ENCODE measurements around the gene SNX8. TPM values are rescaled to one million over a fixed set of nuclear protein-coding genes. Genes with fewer than 3 reads are reported as not detected.

The SNX8 gene
- polyA plus RNA-seq, 1 donor from 2014 or later: 5.7 TPM

DNA sequence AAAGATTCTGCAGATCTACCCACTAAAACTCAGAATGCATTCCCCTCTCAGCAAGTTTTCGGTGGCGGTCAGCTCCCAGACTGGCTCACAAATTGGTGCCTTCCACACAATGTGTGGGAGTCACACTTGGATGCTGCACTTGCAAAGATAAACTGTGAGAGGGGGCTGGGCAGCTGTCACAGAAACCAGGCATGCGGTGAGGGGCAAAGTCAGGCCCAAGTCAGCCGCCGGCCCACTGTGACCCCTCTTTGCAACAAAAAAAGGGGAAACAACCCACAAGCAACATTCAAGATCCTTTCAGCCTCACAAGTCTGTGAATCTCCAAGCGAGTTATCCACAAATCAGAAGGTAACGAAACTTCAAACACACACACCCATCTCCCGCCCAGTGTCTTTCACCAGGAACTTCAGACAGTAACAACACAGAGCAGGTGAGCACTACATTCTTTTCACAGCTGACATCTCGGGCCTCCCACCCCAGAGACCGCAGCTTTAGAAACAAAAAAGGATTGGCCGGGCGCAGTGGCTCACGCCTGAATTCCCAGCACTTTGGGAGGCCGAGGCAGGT is 32.0 kb downstream of the SNX8 start:
- Histone ChIP-seq H3K4me3 (ENCODE audit: low read length) (no peak overlapping the region), H3K4me2 (ENCODE audit: low read length) (no peak overlapping the region), H3K79me2 (replicated peaks; ENCODE audit: insufficient read depth, low read length) (no peaks in the 10 kb centered on the region), H3K9me2 (ENCODE audit: insufficient read depth, low read length) (no peaks in the 10 kb centered on the region), H2AFZ (ENCODE audit: low read depth, low read length) (no peak overlapping the region), H4K20me1 (ENCODE audit: insufficient read depth) (no peaks in the 10 kb centered on the region), H3F3A (ENCODE audit: insufficient read depth, low read length, poor library complexity, severe bottlenecking) (no peaks in the 10 kb centered on the region), H3K27ac (ENCODE audit: low read length) (no peak overlapping the region), H3K9me3 (ENCODE audit: low read length) (no peaks in the 10 kb centered on the region), H3K9ac (ENCODE audit: low read length) (no peak overlapping the region), H3K36me3 (ENCODE audit: insufficient read depth, low read length) (no peaks in the 10 kb centered on the region), H3K27me3 (ENCODE audit: insufficient read depth, low read depth, low read length) (no peaks in the 10 kb centered on the region)
- TF ChIP-seq EP300 (conservative IDR thresholded peaks at IDR 0.05; ENCODE audit: poor library complexity, severe bottlenecking): no peak
- TF ChIP-seq, protein P1, sequence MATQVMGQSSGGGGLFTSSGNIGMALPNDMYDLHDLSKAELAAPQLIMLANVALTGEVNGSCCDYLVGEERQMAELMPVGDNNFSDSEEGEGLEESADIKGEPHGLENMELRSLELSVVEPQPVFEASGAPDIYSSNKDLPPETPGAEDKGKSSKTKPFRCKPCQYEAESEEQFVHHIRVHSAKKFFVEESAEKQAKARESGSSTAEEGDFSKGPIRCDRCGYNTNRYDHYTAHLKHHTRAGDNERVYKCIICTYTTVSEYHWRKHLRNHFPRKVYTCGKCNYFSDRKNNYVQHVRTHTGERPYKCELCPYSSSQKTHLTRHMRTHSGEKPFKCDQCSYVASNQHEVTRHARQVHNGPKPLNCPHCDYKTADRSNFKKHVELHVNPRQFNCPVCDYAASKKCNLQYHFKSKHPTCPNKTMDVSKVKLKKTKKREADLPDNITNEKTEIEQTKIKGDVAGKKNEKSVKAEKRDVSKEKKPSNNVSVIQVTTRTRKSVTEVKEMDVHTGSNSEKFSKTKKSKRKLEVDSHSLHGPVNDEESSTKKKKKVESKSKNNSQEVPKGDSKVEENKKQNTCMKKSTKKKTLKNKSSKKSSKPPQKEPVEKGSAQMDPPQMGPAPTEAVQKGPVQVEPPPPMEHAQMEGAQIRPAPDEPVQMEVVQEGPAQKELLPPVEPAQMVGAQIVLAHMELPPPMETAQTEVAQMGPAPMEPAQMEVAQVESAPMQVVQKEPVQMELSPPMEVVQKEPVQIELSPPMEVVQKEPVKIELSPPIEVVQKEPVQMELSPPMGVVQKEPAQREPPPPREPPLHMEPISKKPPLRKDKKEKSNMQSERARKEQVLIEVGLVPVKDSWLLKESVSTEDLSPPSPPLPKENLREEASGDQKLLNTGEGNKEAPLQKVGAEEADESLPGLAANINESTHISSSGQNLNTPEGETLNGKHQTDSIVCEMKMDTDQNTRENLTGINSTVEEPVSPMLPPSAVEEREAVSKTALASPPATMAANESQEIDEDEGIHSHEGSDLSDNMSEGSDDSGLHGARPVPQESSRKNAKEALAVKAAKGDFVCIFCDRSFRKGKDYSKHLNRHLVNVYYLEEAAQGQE (IDR thresholded peaks at IDR 0.05; ENCODE audit: borderline replicate concordance): no peak
- TF ChIP-seq, protein P2, sequence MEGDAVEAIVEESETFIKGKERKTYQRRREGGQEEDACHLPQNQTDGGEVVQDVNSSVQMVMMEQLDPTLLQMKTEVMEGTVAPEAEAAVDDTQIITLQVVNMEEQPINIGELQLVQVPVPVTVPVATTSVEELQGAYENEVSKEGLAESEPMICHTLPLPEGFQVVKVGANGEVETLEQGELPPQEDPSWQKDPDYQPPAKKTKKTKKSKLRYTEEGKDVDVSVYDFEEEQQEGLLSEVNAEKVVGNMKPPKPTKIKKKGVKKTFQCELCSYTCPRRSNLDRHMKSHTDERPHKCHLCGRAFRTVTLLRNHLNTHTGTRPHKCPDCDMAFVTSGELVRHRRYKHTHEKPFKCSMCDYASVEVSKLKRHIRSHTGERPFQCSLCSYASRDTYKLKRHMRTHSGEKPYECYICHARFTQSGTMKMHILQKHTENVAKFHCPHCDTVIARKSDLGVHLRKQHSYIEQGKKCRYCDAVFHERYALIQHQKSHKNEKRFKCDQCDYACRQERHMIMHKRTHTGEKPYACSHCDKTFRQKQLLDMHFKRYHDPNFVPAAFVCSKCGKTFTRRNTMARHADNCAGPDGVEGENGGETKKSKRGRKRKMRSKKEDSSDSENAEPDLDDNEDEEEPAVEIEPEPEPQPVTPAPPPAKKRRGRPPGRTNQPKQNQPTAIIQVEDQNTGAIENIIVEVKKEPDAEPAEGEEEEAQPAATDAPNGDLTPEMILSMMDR (IDR thresholded peaks at IDR 0.05; ENCODE audit: poor library complexity, severe bottlenecking): no peak
- no peak for TF ChIP-seq RAD21 (conservative IDR thresholded peaks at IDR 0.05)
- no peak for TF ChIP-seq EZH2 (IDR thresholded peaks at IDR 0.05; ENCODE audit: borderline replicate concordance, insufficient read depth, low read length, poor library complexity, severe bottlenecking)
- no peak for TF ChIP-seq SMC3 (conservative IDR thresholded peaks at IDR 0.05; ENCODE audit: poor library complexity)
- no peak for TF ChIP-seq TAF1 (IDR thresholded peaks at IDR 0.05; ENCODE audit: low read depth)
- TF ChIP-seq MXI1 (conservative IDR thresholded peaks at IDR 0.05; ENCODE audit: poor library complexity, severe bottlenecking): no peak
- TF ChIP-seq POLR2AphosphoS5 (IDR thresholded peaks at IDR 0.05): no peak

DNA sequence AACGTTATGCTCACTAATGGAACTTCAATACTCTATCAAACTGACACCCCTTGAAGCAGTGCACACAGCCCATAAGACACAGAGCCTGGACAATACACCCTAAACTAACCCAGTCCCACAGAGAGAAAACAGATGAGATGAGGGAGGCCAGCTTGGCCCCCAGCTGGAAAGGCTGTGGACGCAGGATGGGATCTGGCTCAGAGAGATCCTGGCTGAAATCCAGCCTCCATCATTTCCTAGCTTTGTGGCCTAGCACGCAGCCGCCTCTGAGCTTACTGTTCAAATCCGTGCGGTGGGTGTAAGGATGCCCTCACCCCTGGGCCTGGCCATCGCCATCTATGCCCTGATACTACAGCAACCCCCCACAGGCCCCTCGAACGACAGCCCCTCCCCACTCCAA is 32.7 kb downstream of the SNX8 start:
- Histone ChIP-seq H2AFZ (ENCODE audit: low read depth, low read length) (no peak overlapping the region), H3K27ac (ENCODE audit: low read length) (no peak overlapping the region), H3K27me3 (ENCODE audit: insufficient read depth, low read depth, low read length) (no peaks in the 10 kb centered on the region), H3K9ac (ENCODE audit: low read length) (no peak overlapping the region), H3K4me2 (ENCODE audit: low read length) (no peak overlapping the region), H3K9me3 (ENCODE audit: low read length) (no peaks in the 10 kb centered on the region), H3K79me2 (replicated peaks; ENCODE audit: insufficient read depth, low read length) (no peaks in the 10 kb centered on the region), H3K9me2 (ENCODE audit: insufficient read depth, low read length) (no peaks in the 10 kb centered on the region), H3K36me3 (ENCODE audit: insufficient read depth, low read length) (no peaks in the 10 kb centered on the region), H3K4me3 (ENCODE audit: low read length) (no peak overlapping the region), H3F3A (ENCODE audit: insufficient read depth, low read length, poor library complexity, severe bottlenecking) (no peaks in the 10 kb centered on the region), H4K20me1 (ENCODE audit: insufficient read depth) (no peaks in the 10 kb centered on the region)
- TF ChIP-seq EP300 (conservative IDR thresholded peaks at IDR 0.05; ENCODE audit: poor library complexity, severe bottlenecking) (no peak), RAD21 (conservative IDR thresholded peaks at IDR 0.05) (no peak), EZH2 (IDR thresholded peaks at IDR 0.05; ENCODE audit: borderline replicate concordance, insufficient read depth, low read length, poor library complexity, severe bottlenecking) (no peak), TAF1 (IDR thresholded peaks at IDR 0.05; ENCODE audit: low read depth) (no peak), SMC3 (conservative IDR thresholded peaks at IDR 0.05; ENCODE audit: poor library complexity) (no peak), MXI1 (conservative IDR thresholded peaks at IDR 0.05; ENCODE audit: poor library complexity, severe bottlenecking) (no peak), POLR2AphosphoS5 (IDR thresholded peaks at IDR 0.05) (no peak)
- TF ChIP-seq, protein P2 (IDR thresholded peaks at IDR 0.05; ENCODE audit: poor library complexity, severe bottlenecking): no peak
- TF ChIP-seq, protein P1 (IDR thresholded peaks at IDR 0.05; ENCODE audit: borderline replicate concordance): no peak

Measured in neural cell (in vitro differentiated cells).